HS-5 (cell line): ENCODE results near the gene FLCN.

Experiments used
- DNase-seq: peaks from one replicate; pipeline ENCODE4 v3.0.0-alpha.2; 2012; ENCODE audit warnings: low read depth

The FLCN gene

GRCh38 chr17:17167356-17167755 is 69.6 kb downstream of the FLCN start:
- DNase-seq = no peak

- no peak for DNase-seq
Measured at GRCh38 chr17:17166446-17166845, 70.5 kb downstream of the FLCN start.

GRCh38 chr17:17165666-17166308 is 71.2 kb downstream of the FLCN start:
- DNase-seq = no peak

GRCh38 chr17:17164676-17165075 is 72.3 kb downstream of the FLCN start:
- no peak for DNase-seq

GRCh38 chr17:17164156-17164555 is 72.8 kb downstream of the FLCN start:
- DNase-seq = no peak
